ENCODE data around the gene UBE2G2. TPM values are rescaled to one million over a fixed set of nuclear protein-coding genes. Genes with fewer than 3 reads are reported as not detected.

The UBE2G2 gene
- total RNA-seq, 1 experiment from 2014 or later: 117 TPM

GRCh38 chr21:44763050-44763378 lies 38.6 kb downstream of the UBE2G2 start:
- DNase-seq (ENCODE audit: low spot score) (no peak), ATAC-seq (no peak)
- peaks cover 4% of the 10 kb centered on the region; the same call in 1 of the 2 replicates for H3K27me3 Mint-ChIP-seq (ENCODE audit: low read depth)
- no peak overlapping the region for H3K27ac Mint-ChIP-seq
- CTCF ChIA-PET: interaction anchor here (0.9 kb wide), 1 partner anchor 253 kb away, joined by 3 read pairs; no protein-coding TSS in a partner anchor
- H3K4me3 Mint-ChIP-seq: no peak overlapping the region
- POLR2A ChIA-PET: no interaction called here
- no peaks in the 10 kb centered on the region for H3K9me3 Mint-ChIP-seq
- TF ChIP-seq ERG (CRISPR knock-in tag; IDR thresholded peaks at IDR 0.05) (no peak), JAZF1 (CRISPR knock-in tag; IDR thresholded peaks at IDR 0.05) (no peak), ESRRA (CRISPR knock-in tag; IDR thresholded peaks at IDR 0.05; ENCODE audit: borderline replicate concordance) (no peak), FOXP4 (CRISPR knock-in tag; IDR thresholded peaks at IDR 0.05) (no peak), PRRX2 (CRISPR knock-in tag; IDR thresholded peaks at IDR 0.05) (no peak)
- TF ChIP-seq, protein P1, sequence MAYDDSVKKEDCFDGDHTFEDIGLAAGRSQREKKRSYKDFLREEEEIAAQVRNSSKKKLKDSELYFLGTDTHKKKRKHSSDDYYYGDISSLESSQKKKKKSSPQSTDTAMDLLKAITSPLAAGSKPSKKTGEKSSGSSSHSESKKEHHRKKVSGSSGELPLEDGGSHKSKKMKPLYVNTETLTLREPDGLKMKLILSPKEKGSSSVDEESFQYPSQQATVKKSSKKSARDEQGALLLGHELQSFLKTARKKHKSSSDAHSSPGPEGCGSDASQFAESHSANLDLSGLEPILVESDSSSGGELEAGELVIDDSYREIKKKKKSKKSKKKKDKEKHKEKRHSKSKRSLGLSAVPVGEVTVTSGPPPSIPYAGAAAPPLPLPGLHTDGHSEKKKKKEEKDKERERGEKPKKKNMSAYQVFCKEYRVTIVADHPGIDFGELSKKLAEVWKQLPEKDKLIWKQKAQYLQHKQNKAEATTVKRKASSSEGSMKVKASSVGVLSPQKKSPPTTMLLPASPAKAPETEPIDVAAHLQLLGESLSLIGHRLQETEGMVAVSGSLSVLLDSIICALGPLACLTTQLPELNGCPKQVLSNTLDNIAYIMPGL (CRISPR knock-in tag; IDR thresholded peaks at IDR 0.05): no peak
- H3K4me1 Mint-ChIP-seq: peaks cover 46% of the 10 kb centered on the region
- H3K36me3 Mint-ChIP-seq: no peaks in the 10 kb centered on the region

DNA sequence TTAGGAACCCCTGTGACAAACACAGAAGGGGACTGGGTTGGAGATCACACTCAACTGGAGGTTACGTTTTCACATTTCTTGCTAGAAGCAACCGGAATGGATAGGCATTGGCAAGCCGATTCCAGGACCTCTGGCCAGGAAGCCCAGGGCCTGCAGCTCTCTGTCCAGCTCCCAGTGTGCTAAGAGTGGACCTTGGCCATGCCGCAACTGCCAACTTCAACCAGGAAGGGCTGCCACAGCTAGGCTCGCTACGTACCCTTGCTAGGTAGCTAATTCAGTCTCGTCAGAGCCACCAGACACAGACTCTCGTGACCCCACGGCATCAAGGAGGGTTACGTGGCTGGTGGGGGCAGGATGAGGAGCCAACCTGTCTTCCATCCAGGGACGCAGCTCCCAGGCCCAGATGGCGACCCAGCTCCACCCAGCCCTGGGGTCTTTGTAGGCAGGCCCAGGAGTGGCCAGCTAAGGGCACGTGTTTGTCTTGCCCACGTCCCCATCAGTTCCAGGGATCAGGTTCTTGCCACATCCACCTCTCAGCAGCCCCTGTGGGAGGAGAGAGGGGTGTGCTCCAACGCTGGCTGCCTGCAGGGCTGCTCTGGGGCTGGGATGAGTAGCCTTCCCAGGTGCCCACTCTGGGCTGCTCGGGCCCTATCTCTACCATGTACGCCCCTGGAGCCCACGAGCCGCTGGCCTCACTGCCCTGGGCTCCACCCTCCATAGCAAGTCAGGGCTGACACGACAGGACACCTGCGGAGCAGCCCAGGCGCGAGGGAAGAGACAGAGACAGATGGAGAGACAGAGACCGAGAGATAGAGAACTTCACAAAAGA lies 39.2 kb downstream of the UBE2G2 start:
- H3K27ac Mint-ChIP-seq: no peak overlapping the region
- peaks cover 4% of the 10 kb centered on the region; the same call in 1 of the 2 replicates for H3K27me3 Mint-ChIP-seq (ENCODE audit: low read depth)
- no peak for DNase-seq (ENCODE audit: low spot score)
- no peaks in the 10 kb centered on the region for H3K9me3 Mint-ChIP-seq
- no peak overlapping the region for H3K4me3 Mint-ChIP-seq
- ChIA-PET CTCF (interaction anchor here (0.7 to 1.8 kb wide), 5 partner anchors 13 to 252 kb away, joined by 3 to 8 read pairs (median 5); partner anchors contain the start of gene TSPEAR), POLR2A (no interaction called here)
- ATAC-seq: no peak
- H3K4me1 Mint-ChIP-seq: peaks cover 43% of the 10 kb centered on the region
- H3K36me3 Mint-ChIP-seq: no peaks in the 10 kb centered on the region
- TF ChIP-seq MYBL2 (CRISPR knock-in tag; IDR thresholded peaks at IDR 0.05) (no peak), EMX1 (CRISPR knock-in tag; IDR thresholded peaks at IDR 0.05) (no peak), PRRX2 (CRISPR knock-in tag; IDR thresholded peaks at IDR 0.05) (no peak), SOX15 (CRISPR knock-in tag; IDR thresholded peaks at IDR 0.05) (no peak), ATF2 (CRISPR knock-in tag; IDR thresholded peaks at IDR 0.05; ENCODE audit: borderline replicate concordance, low read depth) (no peak), FOXK1 (CRISPR knock-in tag; IDR thresholded peaks at IDR 0.05) (no peak), ZSCAN18 (CRISPR knock-in tag; IDR thresholded peaks at IDR 0.05) (no peak), SP1 (CRISPR knock-in tag; conservative IDR thresholded peaks at IDR 0.05) (no peak), ZNF396 (CRISPR knock-in tag; IDR thresholded peaks at IDR 0.05; ENCODE audit: borderline replicate concordance) (no peak), ZNF317 (CRISPR knock-in tag; IDR thresholded peaks at IDR 0.05; ENCODE audit: borderline replicate concordance, low read depth) (no peak), RELA (CRISPR knock-in tag; IDR thresholded peaks at IDR 0.05; ENCODE audit: borderline replicate concordance) (no peak)
- TF ChIP-seq, protein P2, sequence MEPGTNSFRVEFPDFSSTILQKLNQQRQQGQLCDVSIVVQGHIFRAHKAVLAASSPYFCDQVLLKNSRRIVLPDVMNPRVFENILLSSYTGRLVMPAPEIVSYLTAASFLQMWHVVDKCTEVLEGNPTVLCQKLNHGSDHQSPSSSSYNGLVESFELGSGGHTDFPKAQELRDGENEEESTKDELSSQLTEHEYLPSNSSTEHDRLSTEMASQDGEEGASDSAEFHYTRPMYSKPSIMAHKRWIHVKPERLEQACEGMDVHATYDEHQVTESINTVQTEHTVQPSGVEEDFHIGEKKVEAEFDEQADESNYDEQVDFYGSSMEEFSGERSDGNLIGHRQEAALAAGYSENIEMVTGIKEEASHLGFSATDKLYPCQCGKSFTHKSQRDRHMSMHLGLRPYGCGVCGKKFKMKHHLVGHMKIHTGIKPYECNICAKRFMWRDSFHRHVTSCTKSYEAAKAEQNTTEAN (CRISPR knock-in tag; IDR thresholded peaks at IDR 0.05): no peak
- TF ChIP-seq, protein P3, sequence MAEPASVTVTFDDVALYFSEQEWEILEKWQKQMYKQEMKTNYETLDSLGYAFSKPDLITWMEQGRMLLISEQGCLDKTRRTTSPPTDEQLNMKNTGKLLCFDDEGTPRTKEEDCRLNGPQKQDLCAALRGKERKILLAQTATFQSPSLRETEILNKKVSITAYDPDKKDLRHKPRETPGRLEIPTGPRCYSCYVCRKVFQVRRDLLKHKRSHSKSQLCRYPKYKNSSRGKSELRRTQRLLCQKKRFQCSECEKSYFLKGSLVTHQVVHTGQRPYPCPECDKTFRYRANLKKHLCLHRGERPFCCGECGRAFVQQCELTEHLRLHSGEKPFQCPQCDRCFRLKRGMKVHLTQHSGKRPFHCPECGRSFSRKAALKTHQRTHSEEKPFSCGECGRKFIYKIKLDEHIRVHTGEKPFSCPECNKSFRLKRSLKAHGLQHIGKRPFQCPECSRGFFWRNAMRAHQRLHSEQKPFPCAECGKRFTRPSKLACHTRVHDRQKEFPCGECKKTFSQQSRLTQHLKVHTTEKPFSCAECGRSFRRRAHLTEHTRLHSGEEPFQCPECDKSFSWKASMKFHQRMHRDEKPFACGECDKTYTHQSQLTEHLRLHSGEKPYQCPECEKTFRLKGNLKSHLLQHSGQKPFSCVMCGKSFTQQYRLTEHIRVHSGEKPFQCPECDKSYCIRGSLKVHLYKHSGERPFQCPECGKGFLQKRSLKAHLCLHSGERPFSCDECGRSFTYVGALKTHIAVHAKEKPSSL (CRISPR knock-in tag; conservative IDR thresholded peaks at IDR 0.05): no peak
